Testis (tissue), 2 donors: ENCODE results near the gene ARL6IP4.

Experiments
- CTCF ChIP-seq, 3 experiments: fragments of 450-650 bp in 2 of 3; fragments of 200-600 bp in 1 of 3; sonication (generic) in 1 of 3; IDR thresholded peaks; one replicate each; pipeline ENCODE4 v1.5.1; 2016 to 2019; ENCODE audit warnings: antibody characterized with exemption in 3 of 3, mild to moderate bottlenecking in 2 of 3, moderate library complexity in 1 of 3
- POLR2A ChIP-seq: fragments of 450-650 bp; IDR thresholded peaks from one replicate; pipeline ENCODE4 v1.6.1; 2017; ENCODE audit warnings: antibody characterized with exemption, mild to moderate bottlenecking, moderate library complexity

GRCh38 chr12:123005081-123005626 lies 24.7 kb downstream of the ARL6IP4 start:
- no peak for TF ChIP-seq CTCF (IDR thresholded peaks at IDR 0.05)
- no peak for TF ChIP-seq POLR2A
